Prostate gland (tissue), 2 donors: ENCODE measurements around the gene FAAH.

ENCODE experiments used
- CTCF ChIP-seq, 4 experiments: fragments of 200-600 bp in 2 of 4; fragments of 450-650 bp in 2 of 4; sonication (generic) in 2 of 4; IDR thresholded peaks; 1 replicate in 3 of 4; 2 replicates in 1 of 4; pipeline ENCODE4 v1.5.1; 2016 to 2019; ENCODE audit warnings: antibody characterized with exemption in 4 of 4, mild to moderate bottlenecking in 2 of 4, moderate library complexity in 2 of 4
- POLR2A ChIP-seq: fragments of 450-650 bp; IDR thresholded peaks from one replicate; pipeline ENCODE4 v1.6.1; 2016; ENCODE audit warnings: antibody characterized with exemption, mild to moderate bottlenecking

DNA sequence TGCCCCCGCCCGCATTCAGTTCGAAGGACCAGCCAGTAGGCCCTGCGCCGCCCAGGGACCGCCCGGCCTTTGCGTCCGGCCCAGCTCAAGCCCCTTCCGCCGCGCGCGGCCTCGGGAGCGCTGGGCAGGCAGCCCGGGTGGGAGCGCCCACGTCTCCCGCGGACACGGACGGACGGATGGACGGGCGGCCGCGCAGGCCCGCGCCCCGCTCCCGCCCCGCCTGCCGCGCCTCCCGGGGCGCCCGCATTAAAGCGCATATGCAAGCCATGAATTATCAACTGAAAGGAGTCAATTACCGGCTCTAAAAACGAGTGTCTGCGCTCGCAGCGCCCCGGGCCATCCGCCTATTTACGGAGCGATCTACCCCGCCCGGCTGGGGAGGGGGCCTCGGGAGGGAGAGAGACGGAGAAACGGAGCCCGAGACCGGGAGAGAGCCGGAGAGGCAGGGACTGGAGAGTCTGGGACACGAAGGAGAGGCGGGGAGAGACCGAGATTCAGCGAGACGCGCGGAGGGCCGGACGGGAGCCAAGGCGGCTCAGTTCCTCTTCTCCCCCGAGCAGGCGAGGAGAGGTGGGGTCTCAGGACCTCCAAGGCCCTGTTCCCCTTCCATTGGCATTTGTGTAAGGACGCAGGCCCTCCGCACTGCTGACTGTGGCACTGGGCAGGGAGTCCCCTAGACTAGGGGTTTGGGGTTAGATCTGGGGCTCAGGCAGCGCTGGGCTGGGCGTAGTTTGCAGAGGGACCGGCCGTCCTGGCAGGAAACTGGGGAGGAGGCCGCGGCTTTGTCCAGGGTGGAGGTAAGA is 54.2 kb downstream of the FAAH start:
- TF ChIP-seq POLR2A (no peak), CTCF (IDR thresholded peaks at IDR 0.05) (no peak)
